Right cardiac atrium (tissue), 5 donors: ENCODE results near the gene RANBP1. TPM values are rescaled to one million over a fixed set of nuclear protein-coding genes. Genes with fewer than 3 reads are reported as not detected.

Experiments used
- ATAC-seq, 2 donors: fragments of 200-7000 bp; cut with Tn5 transposase; one replicate each; pipeline versions ENCODE4 v1.8.0 to v1.9.1; 2020; ENCODE audit warnings: moderate library complexity in 2 of 2, mild to moderate bottlenecking in 1 of 2
- DNase-seq, 3 donors: peaks; one replicate each; pipeline ENCODE4 v3.0.0-alpha.2; 2020
- H3K27ac ChIP-seq: one replicate; pipeline ENCODE4 v1.5.1; 2013; ENCODE audit warnings: mild to moderate bottlenecking, low read length, control low read depth, moderate library complexity
- H3K27me3 ChIP-seq: one replicate; pipeline ENCODE4 v1.6.1; 2013; ENCODE audit not compliant: control insufficient read depth, insufficient read depth
- H3K4me1 ChIP-seq: one replicate; pipeline ENCODE4 v1.6.1; 2013; ENCODE audit warnings: low read length; ENCODE audit not compliant: control insufficient read depth, insufficient read depth
- H3K4me3 ChIP-seq: one replicate; pipeline ENCODE4 v1.5.1; 2013; ENCODE audit warnings: low read length, control low read depth
- H3K9me3 ChIP-seq: one replicate; pipeline ENCODE4 v1.6.1; 2013; ENCODE audit warnings: low read length; ENCODE audit not compliant: control insufficient read depth
- whole genome bisulfite sequencing: extraction: QIAGEN DNeasy Blood & Tissue Kit; methylation state at CpG from one replicate; pipeline ENCODE4 v1.1.7; 2013; 5-methylcytosine and 5-hydroxymethylcytosine counted together
- intact Hi-C, 4 donors: fragments of 100-400 bp; cut with DNase I; formaldehyde crosslinking; loops; one replicate each; pipeline versions ENCODE4 v1.11.0 to v1.14.0; 2022 to 2023
- polyA plus RNA-seq: library from polyadenylated mRNA; stranded (reverse); fragments of 200-250 nt; gene quantifications from one replicate; pipeline ENCODE4 v1.2.3, GENCODE V29; 2013
- total RNA-seq, 4 donors: library from RNA; stranded (reverse); fragmentation: NEBNext Ultra II Directional; extraction: Animal tissue kit (Norgen Biotek cat#: 25700); gene quantifications; one replicate each; pipeline ENCODE4 v1.2.1, GENCODE V29; 2021
- donor health status: healthy with polysubstance abuse.
- donor health status: DM: no; HTN: yes; CAD: no.
- donor health status: DM: no; HTN: no; CAD: no.
- donor health status: DM: no; HTN: yes; CAD: no; lungs with severe emphysema.
- donor health status: DM: yes; HTN: yes; CAD: no.

Gene RANBP1
- total and polyA plus RNA-seq, 5 donors: 32.5 to 46.8 (median 39.0) TPM

- no peaks in the 10 kb centered on the region for H3K9me3 ChIP-seq
- peaks cover 8% of the 10 kb centered on the region for H3K4me1 ChIP-seq
- H3K27ac ChIP-seq: no peak overlapping the region
- H3K27me3 ChIP-seq: no peaks in the 10 kb centered on the region
- DNase-seq (peak in 2 of 3 donors; percentile 41 to 47), ATAC-seq (no peak)
- intact Hi-C loops: no loop called here
- 85% methylated on average over 22 of the region's 22 CpGs for WGBS
- H3K4me3 ChIP-seq: no peak overlapping the region
These were observed 25.5 kb downstream of the RANBP1 start for GRCh38 chr22:20141186-20142077.

GRCh38 chr22:20142711-20143621 is 27.1 kb downstream of the RANBP1 start:
- WGBS: 95% methylated on average over 65 of the region's 65 CpGs
- intact Hi-C loops: no loop called here
- no peaks in the 10 kb centered on the region for H3K27me3 ChIP-seq
- H3K4me3 ChIP-seq: no peak overlapping the region
- ATAC-seq: no peak
- H3K4me1 ChIP-seq: no peaks in the 10 kb centered on the region
- H3K27ac ChIP-seq: no peak overlapping the region
- DNase-seq: peak in 2 of 3 donors; percentile 59 to 70
- no peaks in the 10 kb centered on the region for H3K9me3 ChIP-seq

- intact Hi-C loops: no loop called here
- no peaks in the 10 kb centered on the region for H3K9me3 ChIP-seq
- ATAC-seq: no peak
These were observed 28.2 kb downstream of the RANBP1 start for GRCh38 chr22:20143883-20144665.

GRCh38 chr22:20145206-20145831 is 29.4 kb downstream of the RANBP1 start:
- Histone ChIP-seq H3K4me3 (no peak overlapping the region), H3K27ac (no peak overlapping the region), H3K4me1 (no peaks in the 10 kb centered on the region), H3K27me3 (no peaks in the 10 kb centered on the region), H3K9me3 (no peaks in the 10 kb centered on the region)
- intact Hi-C loops: no loop called here
- WGBS: 93% methylated on average over 22 of the region's 22 CpGs
- DNase-seq (no peak), ATAC-seq (no peak)

More at GRCh38 chr22:20143883-20144665, 28.2 kb downstream of the RANBP1 start:
- no peaks in the 10 kb centered on the region for H3K4me1 ChIP-seq
- H3K27me3 ChIP-seq: no peaks in the 10 kb centered on the region
- 81% methylated on average over 19 of the region's 19 CpGs for WGBS
- H3K4me3 ChIP-seq: no peak overlapping the region
- H3K27ac ChIP-seq: no peak overlapping the region
- DNase-seq: no peak

- no peaks in the 10 kb centered on the region for H3K27me3 ChIP-seq
- no peaks in the 10 kb centered on the region for H3K4me1 ChIP-seq
- H3K4me3 ChIP-seq: no peak overlapping the region
- H3K9me3 ChIP-seq: no peaks in the 10 kb centered on the region
- 88% methylated on average over 21 of the region's 21 CpGs for WGBS
- intact Hi-C loops: no loop called here
- no peak overlapping the region for H3K27ac ChIP-seq
- no peak for DNase-seq
- ATAC-seq: no peak
These were observed 29.9 kb downstream of the RANBP1 start for GRCh38 chr22:20145832-20146223.

GRCh38 chr22:20146777-20147176 is 30.9 kb downstream of the RANBP1 start:
- intact Hi-C loops: no loop called here
- Histone ChIP-seq H3K4me1 (no peaks in the 10 kb centered on the region), H3K9me3 (no peaks in the 10 kb centered on the region), H3K27me3 (no peaks in the 10 kb centered on the region), H3K27ac (no peak overlapping the region), H3K4me3 (no peak overlapping the region)
- DNase-seq (no peak), ATAC-seq (no peak)
- 82% methylated on average over 22 of the region's 22 CpGs for WGBS

- Histone ChIP-seq H3K9me3 (no peaks in the 10 kb centered on the region), H3K4me1 (no peaks in the 10 kb centered on the region), H3K27ac (no peak overlapping the region), H3K27me3 (no peaks in the 10 kb centered on the region), H3K4me3 (no peak overlapping the region)
- ATAC-seq (no peak), DNase-seq (no peak)
- WGBS: 75% methylated on average over 14 of the region's 14 CpGs
- intact Hi-C loops: no loop called here
These were observed 31.5 kb downstream of the RANBP1 start for GRCh38 chr22:20147237-20147988.

- H3K9me3 ChIP-seq: no peaks in the 10 kb centered on the region
- DNase-seq (no peak), ATAC-seq (no peak)
- no peaks in the 10 kb centered on the region for H3K4me1 ChIP-seq
- 82% methylated on average over 18 of the region's 18 CpGs for WGBS
- H3K27ac ChIP-seq: no peak overlapping the region
- no peaks in the 10 kb centered on the region for H3K27me3 ChIP-seq
- H3K4me3 ChIP-seq: no peak overlapping the region
- intact Hi-C loops: no loop called here
These were observed 32.5 kb downstream of the RANBP1 start for GRCh38 chr22:20148414-20148813.

GRCh38 chr22:20149257-20150250 is 33.6 kb downstream of the RANBP1 start:
- no peak for DNase-seq
- Histone ChIP-seq H3K27ac (no peak overlapping the region), H3K4me1 (no peaks in the 10 kb centered on the region), H3K27me3 (no peaks in the 10 kb centered on the region), H3K9me3 (no peaks in the 10 kb centered on the region), H3K4me3 (no peak overlapping the region)
- WGBS: 72% methylated on average over 32 of the region's 32 CpGs
- intact Hi-C loops: no loop called here
- peak in 1 of 2 donors; percentile 7 for ATAC-seq
